Measurements from ENCODE around the gene GRM7.

The GRM7 gene

DNA sequence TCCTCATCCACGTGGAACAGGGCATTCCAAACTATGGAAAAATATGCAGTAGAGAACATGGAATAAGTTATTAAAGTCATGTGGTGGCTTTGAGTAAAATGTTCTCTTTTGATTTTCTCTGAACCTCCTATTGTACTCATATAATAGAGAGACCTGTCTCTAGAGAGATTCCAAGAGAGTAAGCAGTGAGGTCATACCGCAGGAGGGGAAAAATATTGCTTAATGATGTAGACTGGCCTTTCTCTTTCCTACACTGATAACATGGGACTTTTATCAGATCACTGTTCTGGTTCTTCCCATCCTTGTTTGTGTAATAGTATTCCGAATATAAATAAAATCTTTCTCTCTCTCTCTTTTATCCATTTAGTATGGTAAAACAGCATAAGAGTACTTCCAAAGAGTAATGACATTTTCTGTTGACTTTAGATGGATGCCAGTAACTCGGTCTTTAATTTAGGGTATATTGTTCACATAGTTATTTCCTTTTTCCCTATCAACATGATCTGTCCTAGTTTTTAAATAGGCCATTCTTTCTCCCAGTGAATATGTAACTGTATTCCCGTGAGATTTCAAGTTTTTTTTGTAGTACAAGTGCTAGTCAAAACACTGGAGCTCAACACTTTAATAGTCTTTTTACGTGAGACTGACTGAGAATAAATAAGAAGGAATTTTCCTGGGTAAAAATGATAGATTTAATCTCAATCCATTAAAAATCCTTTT, 826.7 kb downstream of the GRM7 start:
- H3K27me3 Mint-ChIP-seq: no peaks in the 10 kb centered on the region

DNA sequence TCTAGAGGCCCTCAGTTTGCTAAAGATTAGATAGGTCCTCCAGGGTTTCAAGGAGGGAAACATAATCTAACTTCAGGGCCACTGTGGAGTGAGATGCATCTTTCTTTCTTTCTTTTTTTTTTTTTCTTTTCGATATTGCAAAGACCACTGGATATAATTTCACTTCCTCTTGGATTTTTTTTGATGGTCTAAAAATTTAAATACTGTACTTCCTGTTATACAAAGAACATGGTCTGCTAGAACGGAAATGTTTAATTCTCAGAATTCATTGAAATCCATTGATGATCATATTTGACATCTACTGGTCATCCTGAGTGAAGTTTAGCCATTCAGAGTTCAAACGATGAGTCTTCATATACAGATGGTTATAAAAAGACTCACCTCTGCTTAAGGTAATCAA, 832.0 kb downstream of the GRM7 start:
- Mint-ChIP-seq H3K4me3 (no peak overlapping the region), H3K27ac (no peak overlapping the region), H3K36me3 (ENCODE audit: insufficient read depth) (no peaks in the 10 kb centered on the region), H3K9me3 (peaks cover 0 to 3% of the 10 kb centered on the region in 2 donors), H3K27me3 (no peaks in the 10 kb centered on the region), H3K4me1 (ENCODE audit: low read depth in 2 of 2) (no peaks in the 10 kb centered on the region)
- no peak for ATAC-seq (replicated peaks)
- no peak for DNase-seq

More for the DNA sequence above, 826.7 kb downstream of the GRM7 start:
- H3K4me1 Mint-ChIP-seq (ENCODE audit: low read depth in 2 of 2): no peaks in the 10 kb centered on the region
- DNase-seq (no peak), ATAC-seq (replicated peaks) (no peak)
- H3K4me3 Mint-ChIP-seq: no peak overlapping the region
- no peak overlapping the region for H3K27ac Mint-ChIP-seq
- H3K36me3 Mint-ChIP-seq (ENCODE audit: insufficient read depth): no peaks in the 10 kb centered on the region
- no peaks in the 10 kb centered on the region for H3K9me3 Mint-ChIP-seq

DNA sequence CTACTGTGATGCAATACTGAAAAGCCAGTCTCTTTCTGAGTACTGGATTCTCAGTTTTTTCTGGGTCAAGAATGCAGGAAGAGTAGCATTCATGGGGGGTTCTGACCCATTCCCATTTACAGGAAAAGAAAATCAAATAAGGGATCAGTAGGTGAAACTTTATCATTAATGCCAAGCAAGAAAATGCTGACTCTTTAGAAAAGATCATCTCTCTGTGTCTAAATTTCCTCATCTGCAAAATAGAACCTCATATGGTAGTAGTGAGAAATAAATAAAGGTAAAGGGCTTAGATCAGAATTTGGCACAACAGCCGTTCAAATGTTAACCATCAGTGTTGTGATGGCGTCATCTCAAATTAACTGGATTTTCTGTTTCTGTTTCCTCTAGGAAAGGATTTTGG, 833.1 kb downstream of the GRM7 start:
- ATAC-seq (replicated peaks) (no peak), DNase-seq (no peak)
- no peaks in the 10 kb centered on the region for H3K27me3 Mint-ChIP-seq
- H3K9me3 Mint-ChIP-seq: peaks cover 0 to 5% of the 10 kb centered on the region in 2 donors
- H3K4me1 Mint-ChIP-seq (ENCODE audit: low read depth in 2 of 2): no peaks in the 10 kb centered on the region
- H3K36me3 Mint-ChIP-seq (ENCODE audit: insufficient read depth): no peaks in the 10 kb centered on the region
- no peak overlapping the region for H3K27ac Mint-ChIP-seq
- no peak overlapping the region for H3K4me3 Mint-ChIP-seq

DNA sequence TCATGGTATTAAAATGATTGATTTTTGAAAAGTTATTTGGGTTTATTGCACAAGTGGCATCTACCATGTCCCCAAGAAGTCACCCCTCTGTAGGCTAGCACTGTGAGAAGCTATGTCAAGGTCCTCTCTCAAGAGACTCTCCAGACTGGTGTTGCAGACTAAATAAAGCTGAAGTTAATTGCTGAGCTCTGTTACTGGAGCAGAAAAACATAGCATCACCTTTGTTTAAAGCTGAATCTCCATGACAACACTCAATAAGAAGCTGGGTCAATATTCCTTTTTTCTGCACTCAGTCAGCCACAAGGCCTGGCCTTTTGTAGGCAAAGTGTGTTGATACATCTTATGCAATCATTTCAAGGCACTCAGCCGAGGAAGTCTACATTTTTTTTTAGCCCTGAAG, 834.1 kb downstream of the GRM7 start:
- no peaks in the 10 kb centered on the region for H3K4me1 Mint-ChIP-seq (ENCODE audit: low read depth in 2 of 2)
- DNase-seq: no peak
- no peak overlapping the region for H3K4me3 Mint-ChIP-seq
- no peak overlapping the region for H3K27ac Mint-ChIP-seq
- no peaks in the 10 kb centered on the region for H3K27me3 Mint-ChIP-seq
- peaks cover 0 to 5% of the 10 kb centered on the region in 2 donors for H3K9me3 Mint-ChIP-seq
- ATAC-seq (replicated peaks): no peak
- H3K36me3 Mint-ChIP-seq (ENCODE audit: insufficient read depth): no peaks in the 10 kb centered on the region

DNA sequence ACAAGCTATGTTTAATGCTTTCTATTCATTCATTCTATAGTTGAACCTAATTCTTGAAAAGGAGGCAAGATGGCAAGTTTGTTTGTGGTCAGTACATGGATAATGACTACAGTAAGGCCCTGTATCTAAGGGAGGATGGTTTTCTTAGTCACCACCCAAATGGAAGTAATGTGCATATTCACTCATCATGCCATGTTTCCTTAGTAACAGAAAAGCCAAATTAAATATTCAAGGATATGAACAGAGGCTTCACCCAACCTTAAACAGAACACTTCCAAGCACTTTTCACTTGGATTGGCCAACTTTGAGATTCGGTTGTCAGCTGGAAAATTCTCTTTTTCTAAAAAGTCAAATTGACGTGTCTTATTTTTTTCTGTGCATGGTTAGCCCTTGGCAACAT, 835.4 kb downstream of the GRM7 start:
- H3K4me1 Mint-ChIP-seq (ENCODE audit: low read depth in 2 of 2): no peaks in the 10 kb centered on the region
- H3K9me3 Mint-ChIP-seq: peaks cover 0 to 5% of the 10 kb centered on the region in 2 donors
- no peaks in the 10 kb centered on the region for H3K36me3 Mint-ChIP-seq (ENCODE audit: insufficient read depth)
- DNase-seq (no peak), ATAC-seq (replicated peaks) (no peak)
- no peak overlapping the region for H3K4me3 Mint-ChIP-seq
- H3K27ac Mint-ChIP-seq: no peak overlapping the region
- no peaks in the 10 kb centered on the region for H3K27me3 Mint-ChIP-seq

DNA sequence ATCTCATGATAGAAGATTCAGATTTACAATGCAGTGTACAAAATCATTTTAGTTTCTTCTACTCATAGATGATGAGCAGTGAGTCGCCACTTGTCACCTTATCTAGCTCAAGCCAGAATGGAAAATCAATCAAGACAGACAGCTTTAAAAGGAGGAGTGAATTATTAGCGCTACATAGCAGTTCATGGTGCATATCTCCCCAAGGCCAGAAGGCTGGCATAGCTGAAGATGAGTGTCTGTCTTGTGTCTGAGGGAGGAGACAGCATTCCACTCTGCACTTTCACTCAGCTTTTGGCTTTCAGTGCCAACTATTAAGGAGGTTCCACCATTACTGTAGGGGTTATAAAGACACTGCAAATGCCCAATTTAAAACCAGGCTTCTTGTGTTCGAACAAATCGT, 836.6 kb downstream of the GRM7 start:
- Mint-ChIP-seq H3K27me3 (no peaks in the 10 kb centered on the region), H3K9me3 (peaks cover 0 to 5% of the 10 kb centered on the region in 2 donors), H3K36me3 (ENCODE audit: insufficient read depth) (no peaks in the 10 kb centered on the region), H3K27ac (no peak overlapping the region), H3K4me3 (no peak overlapping the region), H3K4me1 (ENCODE audit: low read depth in 2 of 2) (no peaks in the 10 kb centered on the region)
- ATAC-seq (replicated peaks) (no peak), DNase-seq (no peak)

DNA sequence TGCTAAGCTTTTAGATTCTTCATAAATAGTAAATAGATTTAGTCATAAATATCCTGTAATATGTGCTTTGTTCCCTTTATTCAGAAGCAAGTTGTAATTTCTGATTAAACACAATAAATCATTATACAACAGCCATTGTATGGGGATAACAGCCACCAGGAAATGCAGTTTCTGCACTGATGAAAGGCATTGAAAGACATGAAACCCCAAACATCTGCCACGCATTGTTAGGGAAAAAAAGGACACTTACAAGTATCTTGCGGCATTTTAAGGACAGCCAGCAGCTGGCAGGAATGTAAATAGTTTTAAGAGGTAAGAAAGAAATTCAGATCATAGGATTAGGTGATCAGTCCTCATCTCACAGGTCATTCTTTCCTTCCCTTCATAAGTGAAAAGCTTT, 839.6 kb downstream of the GRM7 start:
- ATAC-seq (replicated peaks) (no peak), DNase-seq (no peak)
- no peak overlapping the region for H3K4me3 Mint-ChIP-seq
- H3K4me1 Mint-ChIP-seq (ENCODE audit: low read depth in 2 of 2): no peaks in the 10 kb centered on the region
- no peaks in the 10 kb centered on the region for H3K27me3 Mint-ChIP-seq
- H3K36me3 Mint-ChIP-seq (ENCODE audit: insufficient read depth): no peaks in the 10 kb centered on the region
- peaks cover 0 to 2% of the 10 kb centered on the region in 2 donors for H3K9me3 Mint-ChIP-seq
- no peak overlapping the region for H3K27ac Mint-ChIP-seq

DNA sequence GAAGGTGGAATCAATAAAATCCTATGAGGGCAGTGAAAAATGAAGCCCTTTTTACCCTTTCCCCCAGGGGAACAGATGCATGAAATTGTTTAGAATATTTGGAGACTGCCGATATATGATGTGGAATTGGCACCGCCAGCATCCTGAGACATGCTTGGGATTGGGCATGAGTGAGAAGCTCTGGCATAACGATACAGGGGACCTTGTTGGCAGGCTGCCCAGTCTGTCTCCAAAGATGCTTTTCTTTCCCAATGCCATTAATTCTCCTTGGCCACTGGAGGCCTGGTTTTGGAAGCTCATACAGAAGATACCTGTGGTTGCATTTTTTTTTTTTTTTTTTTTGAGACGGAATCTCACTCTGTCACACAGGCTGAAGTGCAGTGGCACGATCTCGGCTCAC, 840.1 kb downstream of the GRM7 start:
- H3K4me1 Mint-ChIP-seq (ENCODE audit: low read depth in 2 of 2): no peaks in the 10 kb centered on the region
- H3K27ac Mint-ChIP-seq: no peak overlapping the region
- H3K9me3 Mint-ChIP-seq: peaks cover 0 to 2% of the 10 kb centered on the region in 2 donors
- H3K27me3 Mint-ChIP-seq: no peaks in the 10 kb centered on the region
- no peak for ATAC-seq (replicated peaks)
- H3K36me3 Mint-ChIP-seq (ENCODE audit: insufficient read depth): no peaks in the 10 kb centered on the region
- H3K4me3 Mint-ChIP-seq: no peak overlapping the region
- DNase-seq: no peak

DNA sequence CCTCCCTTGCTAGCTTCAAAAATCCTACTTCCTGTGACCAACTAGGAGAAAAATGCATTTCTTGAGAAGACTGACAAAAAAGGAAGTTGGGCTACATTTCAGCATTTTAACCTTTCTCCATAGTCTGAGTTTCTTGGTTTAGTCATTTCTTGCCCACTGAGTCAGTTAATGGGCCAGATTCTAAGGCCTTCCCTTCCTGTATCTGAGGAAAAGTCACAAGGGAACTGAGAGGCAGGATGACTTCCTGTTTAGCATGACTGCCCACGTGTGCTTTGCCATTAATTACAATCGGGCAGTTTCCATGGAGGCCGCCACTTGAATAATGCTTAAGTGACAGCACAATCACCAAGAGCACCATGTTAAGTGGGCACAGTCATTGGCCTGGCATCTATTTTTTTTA, 846.3 kb downstream of the GRM7 start:
- DNase-seq (no peak), ATAC-seq (replicated peaks) (no peak)
- Mint-ChIP-seq H3K27me3 (no peaks in the 10 kb centered on the region), H3K36me3 (ENCODE audit: insufficient read depth) (no peaks in the 10 kb centered on the region), H3K27ac (no peak overlapping the region), H3K9me3 (peaks cover 0 to 3% of the 10 kb centered on the region in 2 donors), H3K4me3 (no peak overlapping the region), H3K4me1 (ENCODE audit: low read depth in 2 of 2) (no peaks in the 10 kb centered on the region)

DNA sequence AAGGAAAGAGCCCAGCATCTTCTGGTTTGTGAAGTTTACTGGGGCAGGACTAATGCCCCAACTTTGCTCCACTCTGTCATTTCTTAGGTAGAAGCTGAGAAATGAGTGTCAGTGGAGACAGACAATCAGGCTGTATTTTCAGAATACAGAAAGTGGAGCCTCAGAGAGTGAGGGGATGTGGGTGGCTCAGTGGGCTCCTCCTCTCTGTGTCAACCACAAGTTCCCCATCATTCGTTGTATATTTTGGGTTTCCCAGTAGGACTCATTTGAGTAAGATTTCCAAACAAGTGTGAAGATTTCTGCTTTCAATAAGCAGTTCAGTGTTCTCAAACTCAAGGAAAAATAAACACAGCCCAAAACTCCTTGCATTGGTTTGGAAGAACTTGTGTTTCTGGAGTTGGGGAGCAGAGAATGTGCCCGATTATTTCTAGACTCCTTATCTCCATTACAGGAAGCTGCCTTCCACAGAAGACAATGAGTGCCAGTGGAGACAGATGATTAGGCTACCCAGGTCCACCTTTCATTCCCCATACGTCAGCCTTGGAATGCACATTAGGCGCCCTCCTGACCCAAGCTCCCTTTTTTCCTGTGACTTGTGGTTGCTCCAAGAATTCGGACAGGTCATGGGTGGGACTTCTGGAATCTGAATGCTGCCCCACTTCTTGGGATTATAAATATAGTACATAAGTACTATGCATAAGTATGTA, 848.6 kb downstream of the GRM7 start:
- H3K27me3 Mint-ChIP-seq: no peaks in the 10 kb centered on the region
- DNase-seq: no peak
- H3K9me3 Mint-ChIP-seq: peaks cover 0 to 5% of the 10 kb centered on the region in 2 donors
- ATAC-seq (replicated peaks): no peak
- no peaks in the 10 kb centered on the region for H3K36me3 Mint-ChIP-seq (ENCODE audit: insufficient read depth)
- H3K27ac Mint-ChIP-seq: no peak overlapping the region
- no peaks in the 10 kb centered on the region for H3K4me1 Mint-ChIP-seq (ENCODE audit: low read depth in 2 of 2)
- H3K4me3 Mint-ChIP-seq: no peak overlapping the region

DNA sequence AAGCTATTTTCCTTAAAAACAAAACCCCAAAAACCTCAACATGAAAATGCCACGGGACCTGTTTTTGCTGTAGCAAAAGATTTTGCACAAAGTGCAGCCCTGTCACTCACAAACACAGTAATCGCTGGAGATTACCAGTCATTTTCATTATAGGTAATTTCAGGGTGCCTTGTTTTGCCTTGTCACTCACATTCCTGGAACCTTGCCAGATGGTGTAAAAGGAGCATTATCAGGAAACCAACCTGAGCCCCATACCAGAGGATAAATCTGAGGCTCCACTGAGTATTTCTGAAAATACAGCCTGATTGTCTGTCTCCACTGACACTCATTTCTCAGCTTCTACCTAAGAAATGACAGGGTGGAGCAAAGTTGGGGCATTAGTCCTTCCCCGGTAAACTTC, 849.4 kb downstream of the GRM7 start:
- no peak overlapping the region for H3K27ac Mint-ChIP-seq
- no peaks in the 10 kb centered on the region for H3K36me3 Mint-ChIP-seq (ENCODE audit: insufficient read depth)
- no peak overlapping the region for H3K4me3 Mint-ChIP-seq
- H3K4me1 Mint-ChIP-seq (ENCODE audit: low read depth in 2 of 2): no peaks in the 10 kb centered on the region
- DNase-seq (no peak), ATAC-seq (replicated peaks) (no peak)
- no peaks in the 10 kb centered on the region for H3K27me3 Mint-ChIP-seq
- H3K9me3 Mint-ChIP-seq: peaks cover 0 to 5% of the 10 kb centered on the region in 2 donors

DNA sequence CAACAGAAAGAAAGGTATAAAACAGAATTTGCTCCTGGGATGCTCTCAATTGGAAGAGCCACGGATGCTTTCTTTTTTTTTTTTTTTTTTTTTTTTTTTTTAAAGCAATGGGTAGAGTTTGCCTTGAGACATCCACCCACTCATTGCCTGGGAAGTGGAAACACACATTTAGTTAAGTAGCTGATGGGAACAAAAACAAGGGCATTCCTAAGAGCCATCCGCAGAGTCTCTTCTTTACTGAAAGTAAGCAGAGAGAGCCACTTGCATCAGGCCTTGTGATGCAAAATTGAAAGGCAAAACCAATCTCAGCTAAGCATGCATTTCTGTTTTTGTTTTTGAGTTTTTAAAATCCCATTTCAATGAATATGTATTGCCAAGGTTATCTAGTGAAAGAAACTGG, 852.8 kb downstream of the GRM7 start:
- no peak for DNase-seq
- Mint-ChIP-seq H3K36me3 (ENCODE audit: insufficient read depth) (no peaks in the 10 kb centered on the region), H3K4me3 (no peak overlapping the region), H3K4me1 (ENCODE audit: low read depth in 2 of 2) (no peaks in the 10 kb centered on the region), H3K9me3 (peaks cover 0 to 2% of the 10 kb centered on the region in 2 donors), H3K27me3 (no peaks in the 10 kb centered on the region), H3K27ac (no peak overlapping the region)
- no peak for ATAC-seq (replicated peaks)

DNA sequence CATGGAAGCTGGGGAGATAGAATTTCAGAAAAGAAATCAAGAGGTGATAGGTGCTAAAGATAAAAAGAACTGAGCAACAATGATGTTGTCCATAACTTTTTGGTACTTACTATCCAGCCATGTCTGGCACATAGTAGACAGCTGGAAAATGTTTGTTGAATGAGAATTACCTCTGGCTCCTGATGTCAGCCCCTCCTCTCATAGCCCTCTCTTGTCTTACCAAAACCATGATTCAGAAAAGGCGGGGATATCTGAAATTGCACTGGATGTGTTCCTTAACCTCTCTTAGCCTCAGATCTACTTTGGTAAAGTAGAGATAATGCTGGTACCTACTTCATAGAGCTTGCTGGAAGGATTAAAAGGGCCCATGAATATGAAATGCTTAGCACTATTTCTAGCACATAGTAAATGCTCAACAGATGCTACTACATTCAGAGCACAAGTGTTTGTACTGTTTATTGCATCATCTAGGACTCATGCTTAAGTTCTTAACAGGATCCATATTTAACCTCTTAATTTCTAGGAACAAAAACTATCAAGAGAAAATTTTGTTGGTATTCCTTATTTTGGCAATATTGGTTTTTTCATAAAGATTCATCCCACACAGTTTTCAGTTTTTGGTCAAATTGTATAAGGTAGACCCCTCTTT, 859.9 kb downstream of the GRM7 start:
- H3K27ac Mint-ChIP-seq: no peak overlapping the region
- no peak overlapping the region for H3K4me3 Mint-ChIP-seq
- DNase-seq (no peak), ATAC-seq (replicated peaks) (no peak)
- H3K4me1 Mint-ChIP-seq (ENCODE audit: low read depth in 2 of 2): no peaks in the 10 kb centered on the region
- no peaks in the 10 kb centered on the region for H3K9me3 Mint-ChIP-seq
- no peaks in the 10 kb centered on the region for H3K27me3 Mint-ChIP-seq
- no peaks in the 10 kb centered on the region for H3K36me3 Mint-ChIP-seq (ENCODE audit: insufficient read depth)

DNA sequence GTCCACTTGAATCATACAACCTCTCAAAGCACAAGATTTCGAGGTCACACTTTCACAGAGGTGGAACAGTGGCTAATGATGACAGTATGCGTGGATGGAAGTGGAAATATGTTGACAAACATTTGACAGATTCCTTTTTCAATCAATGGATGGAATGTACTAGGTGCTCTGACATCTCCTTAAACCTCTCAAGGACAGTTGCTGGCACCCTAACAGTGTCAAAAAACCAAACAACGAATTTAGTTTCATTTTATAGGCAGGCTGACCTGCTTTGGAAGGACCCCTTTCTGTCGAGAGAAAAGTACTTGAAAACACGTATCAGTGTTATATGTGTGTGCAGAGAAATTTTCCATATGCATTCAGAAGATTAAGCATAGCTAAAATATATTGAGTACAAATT, 861.0 kb downstream of the GRM7 start:
- ATAC-seq (replicated peaks): no peak
- DNase-seq: no peak
- Mint-ChIP-seq H3K36me3 (ENCODE audit: insufficient read depth) (no peaks in the 10 kb centered on the region), H3K27ac (no peak overlapping the region), H3K9me3 (no peaks in the 10 kb centered on the region), H3K4me3 (no peak overlapping the region), H3K27me3 (no peaks in the 10 kb centered on the region), H3K4me1 (ENCODE audit: low read depth in 2 of 2) (no peaks in the 10 kb centered on the region)
